Tibial nerve (tissue), 4 donors: ENCODE measurements around the gene ANKRA2. TPM values are rescaled to one million over a fixed set of nuclear protein-coding genes. Genes with fewer than 3 reads are reported as not detected.

Experiments used
- DNase-seq, 2 donors: peaks; one replicate each; pipeline ENCODE4 v3.0.0-alpha.2; 2019; ENCODE audit warnings: low spot score in 2 of 2
- H3K27ac ChIP-seq, 4 donors: fragments of 200-600 bp; sonication (generic) in 3 of 4; one replicate each; pipeline ENCODE4 v1.5.1; 2017 to 2019; ENCODE audit warnings: mild to moderate bottlenecking in 1 of 4
- H3K27me3 ChIP-seq, 2 donors: fragments of 200-600 bp; sonication (generic) in 1 of 2; one replicate each; pipeline versions ENCODE4 v1.5.1 to v1.6.0; 2017 to 2019
- H3K36me3 ChIP-seq, 3 donors: fragments of 200-600 bp; sonication (generic); one replicate each; pipeline ENCODE4 v1.5.1; 2018 to 2019
- H3K4me1 ChIP-seq, 4 donors: fragments of 200-600 bp; sonication (generic) in 3 of 4; one replicate each; pipeline ENCODE4 v1.5.1; 2017 to 2019
- H3K4me3 ChIP-seq, 4 donors: fragments of 200-600 bp; sonication (generic) in 3 of 4; one replicate each; pipeline ENCODE4 v1.5.1; 2017 to 2019; ENCODE audit warnings: mild to moderate bottlenecking in 1 of 4, moderate library complexity in 1 of 4
- H3K9me3 ChIP-seq, 4 donors: fragments of 200-600 bp; sonication (generic) in 3 of 4; one replicate each; pipeline ENCODE4 v1.5.1; 2017 to 2019
- CTCF ChIP-seq, 5 experiments: fragments of 200-600 bp in 3 of 5; fragments of 450-650 bp in 2 of 5; sonication (generic) in 3 of 5; IDR thresholded peaks; one replicate each; pipeline ENCODE4 v1.5.1; 2016 to 2019; ENCODE audit warnings: antibody characterized with exemption in 5 of 5, mild to moderate bottlenecking in 3 of 5, moderate library complexity in 2 of 5
- EP300 ChIP-seq, 2 donors: sonication (generic); formaldehyde crosslinking; IDR thresholded peaks; one replicate each; pipeline ENCODE4 v1.6.1; 2017; ENCODE audit warnings: antibody characterized with exemption in 2 of 2, mild to moderate bottlenecking in 1 of 2
- POLR2A ChIP-seq, 2 donors: fragments of 450-650 bp; IDR thresholded peaks; one replicate each; pipeline ENCODE4 v1.6.1; 2017; ENCODE audit warnings: antibody characterized with exemption in 2 of 2, mild to moderate bottlenecking in 2 of 2, moderate library complexity in 2 of 2
- WGBS, 2 donors: methylation state at CpG; one replicate each; pipeline ENCODE4 v1.1.5; 2018; 5-methylcytosine and 5-hydroxymethylcytosine counted together
- total RNA-seq, 4 donors: library from RNA; depleted of rRNA; stranded (reverse); fragments of >200 nt; gene quantifications; one replicate each; pipeline ENCODE4 v1.1.0, GENCODE V29; 2016

ANKRA2 gene
- total RNA-seq, 4 donors from 2014 or later, result 24.3 to 46.7 (median 33.5) TPM

DNA sequence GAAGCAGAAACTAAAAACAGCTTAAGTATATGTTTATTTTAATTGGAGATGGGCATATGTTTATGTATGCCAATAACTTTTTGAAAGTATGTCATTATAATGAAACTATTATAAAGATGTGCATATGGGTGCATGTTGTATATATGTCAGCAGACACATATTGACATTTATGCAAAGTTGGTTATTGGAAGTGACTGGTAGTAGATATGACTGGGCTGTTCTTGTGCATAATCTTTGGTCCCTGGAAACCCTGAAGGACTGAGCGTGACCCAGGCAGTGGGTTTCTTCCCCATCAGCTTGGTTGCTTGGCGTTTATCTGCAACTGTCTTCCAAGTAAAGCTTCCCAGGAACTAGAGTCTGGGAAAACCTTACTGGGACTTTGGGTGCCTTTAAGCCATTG, 25.7 kb downstream of the ANKRA2 start:
- Histone ChIP-seq H3K4me3 (no peak overlapping the region), H3K27me3 (no peaks in the 10 kb centered on the region), H3K9me3 (no peaks in the 10 kb centered on the region), H3K4me1 (peaks cover 0 to 3% (median 0%) of the 10 kb centered on the region in 4 donors), H3K27ac (no peak overlapping the region), H3K36me3 (no peaks in the 10 kb centered on the region)
- 84 to 92% methylated on average over 2 of the region's 2 CpGs for WGBS, 2 donors
- TF ChIP-seq EP300 (IDR thresholded peaks at IDR 0.05), result no peak
- no peak for TF ChIP-seq CTCF (IDR thresholded peaks at IDR 0.05)
- no peak for TF ChIP-seq POLR2A (IDR thresholded peaks at IDR 0.05)
- DNase-seq, result no peak

- Histone ChIP-seq H3K27ac (no peak overlapping the region), H3K9me3 (no peaks in the 10 kb centered on the region), H3K4me3 (no peak overlapping the region), H3K4me1 (peaks cover 0 to 3% (median 0%) of the 10 kb centered on the region in 4 donors), H3K27me3 (no peaks in the 10 kb centered on the region), H3K36me3 (no peaks in the 10 kb centered on the region)
- no peak for DNase-seq
- WGBS, 2 donors, result 82 to 94% methylated on average over 2 of the region's 2 CpGs
- no peak for TF ChIP-seq POLR2A (IDR thresholded peaks at IDR 0.05)
- TF ChIP-seq EP300 (IDR thresholded peaks at IDR 0.05), result no peak
- no peak for TF ChIP-seq CTCF (IDR thresholded peaks at IDR 0.05)
Observed at GRCh38 chr5:73534971-73535370, 30.5 kb downstream of the ANKRA2 start.

GRCh38 chr5:73534011-73534644, 31.3 kb downstream of the ANKRA2 start:
- Histone ChIP-seq H3K36me3 (no peaks in the 10 kb centered on the region), H3K4me3 (no peak overlapping the region), H3K27me3 (no peaks in the 10 kb centered on the region), H3K27ac (no peak overlapping the region), H3K9me3 (no peaks in the 10 kb centered on the region), H3K4me1 (peaks cover 0 to 3% (median 0%) of the 10 kb centered on the region in 4 donors)
- TF ChIP-seq POLR2A (IDR thresholded peaks at IDR 0.05), result no peak
- 78 to 86% methylated on average over 5 of the region's 5 CpGs for WGBS, 2 donors
- no peak for DNase-seq

DNA sequence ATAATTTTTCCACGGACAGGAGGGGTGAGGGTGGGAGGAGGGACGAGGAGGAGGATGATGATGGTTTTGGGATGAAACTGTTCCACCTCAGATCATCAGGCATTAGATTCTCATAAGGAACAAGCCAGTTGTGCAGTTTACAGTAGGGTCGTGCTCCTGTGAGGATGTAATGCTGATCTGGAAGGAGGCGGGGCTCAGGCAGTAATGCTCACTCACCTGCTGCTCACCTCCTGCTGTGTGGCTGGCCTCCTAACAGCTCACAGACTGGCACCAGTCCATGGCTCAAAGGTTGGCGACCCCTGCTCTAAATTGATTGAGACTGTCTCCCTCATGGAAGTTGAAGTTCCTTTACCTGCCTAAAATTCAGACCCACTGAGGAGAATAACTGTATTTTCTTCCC, 33.2 kb downstream of the ANKRA2 start:
- Histone ChIP-seq H3K36me3 (no peaks in the 10 kb centered on the region), H3K4me1 (peaks cover 0 to 3% (median 0%) of the 10 kb centered on the region in 4 donors), H3K27me3 (no peaks in the 10 kb centered on the region), H3K9me3 (no peaks in the 10 kb centered on the region), H3K27ac (no peak overlapping the region), H3K4me3 (no peak overlapping the region)
- TF ChIP-seq EP300 (IDR thresholded peaks at IDR 0.05), result no peak
- no peak for TF ChIP-seq POLR2A (IDR thresholded peaks at IDR 0.05)
- no peak for TF ChIP-seq CTCF (IDR thresholded peaks at IDR 0.05)
- DNase-seq, result no peak
- WGBS, 2 donors, result 79% methylated on average over 5 of the region's 5 CpGs

- 93 to 100% methylated on average over 1 of the region's 1 CpG for WGBS, 2 donors
- DNase-seq, result no peak
- no peaks in the 10 kb centered on the region for H3K9me3 ChIP-seq
- H3K36me3 ChIP-seq, result no peaks in the 10 kb centered on the region
- no peaks in the 10 kb centered on the region for H3K27me3 ChIP-seq
- H3K27ac ChIP-seq, result no peak overlapping the region
- no peak overlapping the region for H3K4me3 ChIP-seq
- TF ChIP-seq CTCF (IDR thresholded peaks at IDR 0.05), result no peak
- no peak for TF ChIP-seq EP300 (IDR thresholded peaks at IDR 0.05)
- TF ChIP-seq POLR2A (IDR thresholded peaks at IDR 0.05), result no peak
- H3K4me1 ChIP-seq, result no peaks in the 10 kb centered on the region
Observed at GRCh38 chr5:73531356-73531755, 34.1 kb downstream of the ANKRA2 start.
